Liver (tissue), 3 donors: ENCODE results near the gene UNKL.

Experiments used
- ATF3 ChIP-seq: IDR thresholded peaks from 2 replicates; pipeline ENCODE4 v1.6.1; 2016; ENCODE audit warnings: antibody characterized with exemption
- CTCF ChIP-seq: fragments of 150-350 bp; IDR thresholded peaks from 2 replicates; pipeline ENCODE4 v1.5.1; 2017; ENCODE audit warnings: improper control_type of control experiment, low read depth, low read length; ENCODE audit not compliant: missing input control
- EGR1 ChIP-seq, 2 donors: IDR thresholded peaks; 2 replicates each; pipeline ENCODE4 v1.6.1; 2016 to 2018; ENCODE audit warnings: antibody characterized with exemption in 2 of 2, low read depth in 2 of 2
- GABPA ChIP-seq, 2 donors: IDR thresholded peaks in 1 of 2; conservative IDR thresholded peaks in 1 of 2; 2 replicates each; pipeline ENCODE4 v1.6.1; 2016; ENCODE audit warnings: antibody characterized with exemption in 2 of 2, mild to moderate bottlenecking in 1 of 2, moderate library complexity in 1 of 2
- HNF4A ChIP-seq, 2 donors: conservative IDR thresholded peaks; 2 replicates each; pipeline ENCODE4 v1.6.1; 2016; ENCODE audit warnings: antibody characterized with exemption in 2 of 2, mild to moderate bottlenecking in 2 of 2
- MAX ChIP-seq: IDR thresholded peaks from 2 replicates; pipeline ENCODE4 v1.6.1; 2016; ENCODE audit warnings: antibody characterized with exemption
- RAD21 ChIP-seq, 2 donors: IDR thresholded peaks; 2 replicates each; pipeline ENCODE4 v1.6.1; 2016; ENCODE audit warnings: antibody characterized with exemption in 2 of 2, mild to moderate bottlenecking in 2 of 2
- REST ChIP-seq: IDR thresholded peaks from 2 replicates; pipeline ENCODE4 v1.6.1; 2016; ENCODE audit warnings: antibody characterized with exemption, mild to moderate bottlenecking
- SP1 ChIP-seq: IDR thresholded peaks from 2 replicates; pipeline ENCODE4 v1.6.1; 2018; ENCODE audit warnings: antibody characterized with exemption, mild to moderate bottlenecking
- YY1 ChIP-seq: IDR thresholded peaks from 2 replicates; pipeline ENCODE4 v1.6.1; 2016; ENCODE audit warnings: antibody characterized with exemption, mild to moderate bottlenecking
- ZBTB33 ChIP-seq: IDR thresholded peaks from 2 replicates; pipeline ENCODE4 v1.6.1; 2016; ENCODE audit warnings: antibody characterized with exemption
- donor health status: healthy.
- donor health status: healthy.

- TF ChIP-seq CTCF (no peak), MAX (no peak), REST (no peak), EGR1 (IDR thresholded peaks at IDR 0.05; ENCODE audit: low read depth in 2 of 2) (no peak), HNF4A (conservative IDR thresholded peaks at IDR 0.05) (no peak), GABPA (IDR thresholded peaks at IDR 0.05 in 1 of 2, conservative IDR thresholded peaks at IDR 0.05 in 1 of 2) (no peak), ATF3 (no peak), SP1 (no peak), ZBTB33 (no peak), YY1 (no peak), RAD21 (IDR thresholded peaks at IDR 0.05) (no peak)
Observed at GRCh38 chr16:1347962-1348361, 66.5 kb downstream of the UNKL start.
